MM.1S (cell line): Measurements from ENCODE around the gene HCN1.

Experiments used
- DNase-seq: peaks from one replicate; pipeline ENCODE4 v3.0.0-alpha.2; 2015
- H2AFZ ChIP-seq: fragments of 300-600 bp; sonication (generic); 2 replicates; pipeline ENCODE4 v1.6.0; 2016; ENCODE audit warnings: antibody characterized with exemption, low read length
- H3F3A ChIP-seq: fragments of 300-600 bp; sonication (generic); 2 replicates; pipeline ENCODE4 v1.6.1; 2016; ENCODE audit warnings: mild to moderate bottlenecking, antibody characterized with exemption, low read length, moderate library complexity, mixed read lengths; ENCODE audit not compliant: insufficient read depth
- H3K27ac ChIP-seq: fragments of 300-600 bp; sonication (generic); 2 replicates; pipeline ENCODE4 v1.5.1; 2016; ENCODE audit warnings: mild to moderate bottlenecking, low read length
- H3K27me3 ChIP-seq: fragments of 300-600 bp; sonication (generic); replicated peaks from 2 replicates; pipeline ENCODE4 v1.6.0; 2016; ENCODE audit warnings: low read length; ENCODE audit not compliant: insufficient read depth
- H3K36me3 ChIP-seq: fragments of 300-600 bp; sonication (generic); replicated peaks from 2 replicates; pipeline ENCODE4 v1.6.1; 2016; ENCODE audit warnings: mild to moderate bottlenecking, low read length, mixed read lengths; ENCODE audit not compliant: insufficient read depth
- H3K4me1 ChIP-seq: fragments of 300-600 bp; sonication (generic); 2 replicates; pipeline ENCODE4 v1.6.1; 2016; ENCODE audit warnings: low read length, mixed read lengths
- H3K4me2 ChIP-seq: fragments of 300-600 bp; sonication (generic); 2 replicates; pipeline ENCODE4 v1.6.0; 2016; ENCODE audit warnings: low read depth, low read length
- H3K4me3 ChIP-seq: fragments of 300-600 bp; sonication (generic); 2 replicates; pipeline ENCODE4 v1.5.1; 2016; ENCODE audit warnings: low read length, mixed read lengths
- H3K79me2 ChIP-seq: fragments of 300-600 bp; sonication (generic); 2 replicates; pipeline ENCODE4 v1.6.1; 2016; ENCODE audit warnings: mixed run types, low read length, mixed read lengths
- H3K9ac ChIP-seq: fragments of 300-600 bp; sonication (generic); 2 replicates; pipeline ENCODE4 v1.6.1; 2016; ENCODE audit warnings: low read length, mixed read lengths
- H3K9me2 ChIP-seq: fragments of 300-600 bp; sonication (generic); replicated peaks from 2 replicates; pipeline ENCODE4 v1.6.1; 2016; ENCODE audit warnings: mild to moderate bottlenecking, low read length, mixed read lengths; ENCODE audit not compliant: insufficient read depth
- H3K9me3 ChIP-seq: fragments of 300-600 bp; sonication (generic); replicated peaks from 2 replicates; pipeline ENCODE4 v1.6.1; 2016; ENCODE audit warnings: mild to moderate bottlenecking, low read length, mixed read lengths; ENCODE audit not compliant: insufficient read depth
- H4K20me1 ChIP-seq: fragments of 300-600 bp; sonication (generic); 2 replicates; pipeline ENCODE4 v1.6.1; 2016; ENCODE audit warnings: mild to moderate bottlenecking, low read length, moderate library complexity, mixed read lengths; ENCODE audit not compliant: insufficient read depth
- CTCF ChIP-seq: fragments of 300-600 bp; sonication (generic); IDR thresholded peaks from 2 replicates; pipeline ENCODE4 v1.5.1; 2016; ENCODE audit warnings: antibody characterized with exemption, low read length, mixed read lengths
- EZH2 ChIP-seq: fragments of 300-600 bp; sonication (generic); optimal IDR thresholded peaks from 2 replicates; pipeline ENCODE3; 2017; ENCODE audit warnings: low read depth, mild to moderate bottlenecking, antibody characterized with exemption, low read length, mixed read lengths
- EZH2phosphoT487 ChIP-seq: fragments of 300-600 bp; sonication (generic); IDR thresholded peaks from 2 replicates; pipeline ENCODE4 v1.6.1; 2018; ENCODE audit warnings: antibody characterized with exemption, low read length

Gene HCN1

GRCh38 chr5:45277860-45278259, 418.3 kb downstream of the HCN1 start:
- no peak overlapping the region for H3K27ac ChIP-seq
- no peak overlapping the region for H3K4me3 ChIP-seq
- no peaks in the 10 kb centered on the region for H3F3A ChIP-seq
- no peaks in the 10 kb centered on the region for H3K36me3 ChIP-seq
- DNase-seq = no peak
- no peaks in the 10 kb centered on the region for H3K9me3 ChIP-seq
- H2AFZ ChIP-seq = no peak overlapping the region
- no peak overlapping the region for H3K9ac ChIP-seq
- H3K79me2 ChIP-seq = no peaks in the 10 kb centered on the region
- no peaks in the 10 kb centered on the region for H4K20me1 ChIP-seq
- no peak overlapping the region for H3K4me2 ChIP-seq
- no peak for TF ChIP-seq CTCF
- TF ChIP-seq EZH2phosphoT487 = no peak
- TF ChIP-seq EZH2 = no peak
- no peaks in the 10 kb centered on the region for H3K27me3 ChIP-seq
- no peaks in the 10 kb centered on the region for H3K9me2 ChIP-seq
- H3K4me1 ChIP-seq = no peaks in the 10 kb centered on the region

GRCh38 chr5:45274241-45274640, 421.9 kb downstream of the HCN1 start:
- no peak for DNase-seq
- no peaks in the 10 kb centered on the region for H3F3A ChIP-seq
- no peak overlapping the region for H2AFZ ChIP-seq
- no peaks in the 10 kb centered on the region for H3K36me3 ChIP-seq
- no peak overlapping the region for H3K9ac ChIP-seq
- no peaks in the 10 kb centered on the region for H3K9me3 ChIP-seq
- H4K20me1 ChIP-seq = no peaks in the 10 kb centered on the region
- no peaks in the 10 kb centered on the region for H3K27me3 ChIP-seq
- TF ChIP-seq EZH2phosphoT487 = no peak
- TF ChIP-seq EZH2 = no peak
- TF ChIP-seq CTCF = no peak
- H3K4me1 ChIP-seq = no peaks in the 10 kb centered on the region
- H3K27ac ChIP-seq = no peak overlapping the region
- H3K4me3 ChIP-seq = no peak overlapping the region
- H3K9me2 ChIP-seq = no peaks in the 10 kb centered on the region
- no peak overlapping the region for H3K4me2 ChIP-seq
- no peaks in the 10 kb centered on the region for H3K79me2 ChIP-seq

GRCh38 chr5:45271626-45272025, 424.6 kb downstream of the HCN1 start:
- H3K27me3 ChIP-seq = no peaks in the 10 kb centered on the region
- no peak for TF ChIP-seq EZH2
- no peak for TF ChIP-seq EZH2phosphoT487
- TF ChIP-seq CTCF = no peak
- H3K36me3 ChIP-seq = no peaks in the 10 kb centered on the region
- no peaks in the 10 kb centered on the region for H3K79me2 ChIP-seq
- no peak overlapping the region for H3K4me2 ChIP-seq
- no peaks in the 10 kb centered on the region for H3F3A ChIP-seq
- H3K4me3 ChIP-seq = no peak overlapping the region
- H3K9me3 ChIP-seq = no peaks in the 10 kb centered on the region
- no peak overlapping the region for H3K9ac ChIP-seq
- H3K4me1 ChIP-seq = no peaks in the 10 kb centered on the region
- no peak for DNase-seq
- no peaks in the 10 kb centered on the region for H4K20me1 ChIP-seq
- H3K9me2 ChIP-seq = no peaks in the 10 kb centered on the region
- H3K27ac ChIP-seq = no peak overlapping the region
- no peak overlapping the region for H2AFZ ChIP-seq
